WTC11 (cell line): Measurements from ENCODE around the gene P2RY12. TPM values are rescaled to one million over a fixed set of nuclear protein-coding genes. Genes with fewer than 3 reads are reported as not detected.

Experiments used
- ATAC-seq: fragments of 200-7000 bp; cut with Tn5 transposase; 2 replicates; pipeline ENCODE4 v1.10.0; 2021; ENCODE audit warnings: mild to moderate bottlenecking, moderate library complexity
- CTCF ChIA-PET: fragments of 300-600 bp; sonication (Branson Sonifier 250); formaldehyde crosslinking; loops from one replicate; lab custom pipeline; 2021; ENCODE audit warnings: antibody characterized with exemption; lab: Charles Lee
- POLR2A ChIA-PET: fragments of 350-600 bp; sonication (Branson Sonifier 250); formaldehyde crosslinking; loops from one replicate; lab custom pipeline; 2021; ENCODE audit warnings: antibody characterized with exemption; lab: Charles Lee
- DNase-seq: peaks from one replicate; pipeline ENCODE4 v3.0.0; 2021; ENCODE audit warnings: low spot score
- H3K27ac Mint-ChIP-seq: 2 replicates; pipeline ENCODE4 v1.8.0; 2021; ENCODE audit warnings: mixed read lengths
- H3K27me3 Mint-ChIP-seq: 2 replicates; pipeline ENCODE4 v1.8.0; 2021; ENCODE audit warnings: low read depth, mild to moderate bottlenecking, moderate library complexity, mixed read lengths
- H3K36me3 Mint-ChIP-seq: 2 replicates; pipeline ENCODE4 v1.8.0; 2021; ENCODE audit warnings: mixed read lengths
- H3K4me1 Mint-ChIP-seq: 2 replicates; pipeline ENCODE4 v1.8.0; 2022; ENCODE audit warnings: mixed read lengths
- H3K4me3 Mint-ChIP-seq: 2 replicates; pipeline ENCODE4 v1.8.0; 2021; ENCODE audit warnings: mild to moderate bottlenecking, moderate library complexity, mixed read lengths
- H3K9me3 Mint-ChIP-seq: 2 replicates; pipeline ENCODE4 v1.8.0; 2021; ENCODE audit warnings: mixed read lengths
- ATF1 ChIP-seq: sonication (generic); formaldehyde crosslinking; IDR thresholded peaks from 2 replicates; pipeline ENCODE4 v1.8.1; 2023; ENCODE audit warnings: mild to moderate bottlenecking, moderate library complexity, missing genetic modification reagents
- CBFB ChIP-seq: sonication (generic); formaldehyde crosslinking; IDR thresholded peaks from 2 replicates; pipeline ENCODE4 v1.8.1; 2022; ENCODE audit warnings: mild to moderate bottlenecking, low read depth, missing genetic modification reagents
- EMX1 ChIP-seq: fragments of 250-450 bp; sonication (Bioruptor Pico); IDR thresholded peaks from 2 replicates; pipeline ENCODE4 v1.8.0; 2021; ENCODE audit warnings: mild to moderate bottlenecking
- ERG ChIP-seq: fragments of 250-450 bp; sonication (Bioruptor Pico); IDR thresholded peaks from 2 replicates; pipeline ENCODE4 v1.8.0; 2021; ENCODE audit warnings: mild to moderate bottlenecking
- IRF1 ChIP-seq: sonication (generic); formaldehyde crosslinking; IDR thresholded peaks from 2 replicates; pipeline ENCODE4 v1.8.0; 2023; ENCODE audit warnings: missing genetic modification reagents
- JUN ChIP-seq: sonication (generic); formaldehyde crosslinking; IDR thresholded peaks from 2 replicates; pipeline ENCODE4 v1.8.0; 2023; ENCODE audit warnings: mild to moderate bottlenecking, missing genetic modification reagents
- MXD4 ChIP-seq: fragments of 250-450 bp; sonication (Bioruptor Pico); IDR thresholded peaks from 2 replicates; pipeline ENCODE4 v1.8.0; 2021; ENCODE audit warnings: mild to moderate bottlenecking, moderate library complexity, borderline replicate concordance
- MYBL2 ChIP-seq: sonication (generic); formaldehyde crosslinking; IDR thresholded peaks from 2 replicates; pipeline ENCODE4 v1.8.1; 2023; ENCODE audit warnings: mild to moderate bottlenecking, moderate library complexity, missing genetic modification reagents
- NFE2L1 ChIP-seq: sonication (generic); formaldehyde crosslinking; IDR thresholded peaks from 2 replicates; pipeline ENCODE4 v1.8.1; 2023; ENCODE audit warnings: missing genetic modification reagents
- NR1H2 ChIP-seq: sonication (generic); formaldehyde crosslinking; IDR thresholded peaks from 2 replicates; pipeline ENCODE4 v1.9.0; 2021; ENCODE audit warnings: mild to moderate bottlenecking, moderate library complexity, missing genetic modification reagents
- NR3C1 ChIP-seq: sonication (generic); formaldehyde crosslinking; conservative IDR thresholded peaks from 2 replicates; pipeline ENCODE4 v1.8.1; 2023; ENCODE audit warnings: low read depth, mild to moderate bottlenecking, missing genetic modification reagents
- PRDM15 ChIP-seq: sonication (generic); formaldehyde crosslinking; IDR thresholded peaks from 2 replicates; pipeline ENCODE4 v1.8.0; 2022; ENCODE audit warnings: missing genetic modification reagents
- SOX15 ChIP-seq: fragments of 250-450 bp; sonication (Bioruptor Pico); IDR thresholded peaks from 2 replicates; pipeline ENCODE4 v1.9.0; 2021; ENCODE audit warnings: mild to moderate bottlenecking
- TEAD4 ChIP-seq: sonication (generic); formaldehyde crosslinking; IDR thresholded peaks from 2 replicates; pipeline ENCODE4 v1.8.0; 2022; ENCODE audit warnings: mild to moderate bottlenecking, missing genetic modification reagents
- ZNF232 ChIP-seq: sonication (generic); formaldehyde crosslinking; IDR thresholded peaks from 2 replicates; pipeline ENCODE4 v1.8.0; 2022; ENCODE audit warnings: mild to moderate bottlenecking, missing genetic modification reagents
- ZNF396 ChIP-seq: fragments of 250-450 bp; sonication (Bioruptor Pico); IDR thresholded peaks from 2 replicates; pipeline ENCODE4 v1.8.0; 2021; ENCODE audit warnings: mild to moderate bottlenecking, moderate library complexity, borderline replicate concordance
- ZNF416 ChIP-seq: fragments of 250-450 bp; sonication (Bioruptor Pico); IDR thresholded peaks from 2 replicates; pipeline ENCODE4 v1.9.0; 2021; ENCODE audit warnings: mild to moderate bottlenecking, inconsistent platforms
- ZNF671 ChIP-seq: fragments of 250-450 bp; sonication (Bioruptor Pico); IDR thresholded peaks from 2 replicates; pipeline ENCODE4 v1.8.0; 2021; ENCODE audit warnings: mild to moderate bottlenecking
- total RNA-seq: library from RNA; stranded (reverse); gene quantifications from 3 replicates; pipeline ENCODE4 v1.2.3, GENCODE V29; 2021
- TF ChIP-seq, protein P1 (sequence below): sonication (generic); formaldehyde crosslinking; IDR thresholded peaks from 2 replicates; pipeline ENCODE4 v1.8.1; 2022; ENCODE audit warnings: low read depth, missing genetic modification reagents, borderline replicate concordance
- TF ChIP-seq, protein P2 (sequence below): sonication (generic); formaldehyde crosslinking; IDR thresholded peaks from 2 replicates; pipeline ENCODE4 v1.8.1; 2023; ENCODE audit warnings: mild to moderate bottlenecking, missing genetic modification reagents

The P2RY12 gene
- total RNA-seq, 1 experiment from 2014 or later: not detected

GRCh38 chr3:151407928-151408327, 23.4 kb upstream of the P2RY12 start (continued):
- TF ChIP-seq ZNF416 (CRISPR knock-in tag): no peak
- TF ChIP-seq MYBL2 (CRISPR knock-in tag): no peak
- TF ChIP-seq ATF1: no peak
- no peak for TF ChIP-seq ZNF232 (CRISPR knock-in tag)
- TF ChIP-seq, protein P1, sequence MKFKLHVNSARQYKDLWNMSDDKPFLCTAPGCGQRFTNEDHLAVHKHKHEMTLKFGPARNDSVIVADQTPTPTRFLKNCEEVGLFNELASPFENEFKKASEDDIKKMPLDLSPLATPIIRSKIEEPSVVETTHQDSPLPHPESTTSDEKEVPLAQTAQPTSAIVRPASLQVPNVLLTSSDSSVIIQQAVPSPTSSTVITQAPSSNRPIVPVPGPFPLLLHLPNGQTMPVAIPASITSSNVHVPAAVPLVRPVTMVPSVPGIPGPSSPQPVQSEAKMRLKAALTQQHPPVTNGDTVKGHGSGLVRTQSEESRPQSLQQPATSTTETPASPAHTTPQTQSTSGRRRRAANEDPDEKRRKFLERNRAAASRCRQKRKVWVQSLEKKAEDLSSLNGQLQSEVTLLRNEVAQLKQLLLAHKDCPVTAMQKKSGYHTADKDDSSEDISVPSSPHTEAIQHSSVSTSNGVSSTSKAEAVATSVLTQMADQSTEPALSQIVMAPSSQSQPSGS (CRISPR knock-in tag): no peak

GRCh38 chr3:151404316-151404715, 19.8 kb upstream of the P2RY12 start:
- CTCF ChIA-PET: no interaction called here
- H3K36me3 Mint-ChIP-seq: no peaks in the 10 kb centered on the region
- no peaks in the 10 kb centered on the region for H3K9me3 Mint-ChIP-seq
- H3K4me1 Mint-ChIP-seq: peaks cover 23% of the 10 kb centered on the region
- TF ChIP-seq SOX15 (CRISPR knock-in tag) (no peak), NFE2L1 (CRISPR knock-in tag) (no peak), NR1H2 (CRISPR knock-in tag) (no peak), ZNF671 (CRISPR knock-in tag) (no peak), EMX1 (CRISPR knock-in tag) (no peak), JUN (CRISPR knock-in tag) (no peak), ZNF396 (CRISPR knock-in tag) (no peak), ERG (no peak), CBFB (CRISPR knock-in tag) (no peak)
- TF ChIP-seq, all 79 proteins: peak for 0
- no peak for DNase-seq
- no peak overlapping the region for H3K4me3 Mint-ChIP-seq
- H3K27ac Mint-ChIP-seq: no peak overlapping the region
- no peak for ATAC-seq
- H3K27me3 Mint-ChIP-seq: no peaks in the 10 kb centered on the region
- POLR2A ChIA-PET: interaction anchor here (0.6 kb wide), 2 partner anchors 12 to 1964 kb away, joined by 4 to 7 read pairs; no protein-coding TSS in a partner anchor

DNA sequence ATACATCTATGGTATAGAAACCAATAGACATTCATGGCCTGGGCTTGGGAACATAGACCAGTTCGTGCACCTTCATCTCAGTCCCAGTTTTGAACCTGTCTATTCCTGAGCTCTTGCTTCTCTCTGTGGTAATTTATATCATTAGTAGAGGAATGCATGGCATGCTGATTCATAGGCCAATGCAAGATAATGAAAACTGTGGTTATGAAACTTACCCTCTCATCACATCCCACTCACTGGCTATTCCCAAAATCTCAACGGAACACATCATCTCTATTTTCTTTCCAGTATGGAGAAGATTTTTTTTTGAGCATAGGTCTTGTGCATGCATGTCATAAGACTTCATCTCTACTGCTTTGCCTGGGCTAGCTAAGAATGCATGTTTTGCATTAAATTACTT, 18.7 kb upstream of the P2RY12 start:
- H3K36me3 Mint-ChIP-seq: no peaks in the 10 kb centered on the region
- ATAC-seq: no peak
- no peak overlapping the region for H3K4me3 Mint-ChIP-seq
- H3K27ac Mint-ChIP-seq: no peak overlapping the region
- H3K4me1 Mint-ChIP-seq: peaks cover 23% of the 10 kb centered on the region
- DNase-seq: no peak
- ChIA-PET POLR2A (no interaction called here), CTCF (no interaction called here)
- no peaks in the 10 kb centered on the region for H3K9me3 Mint-ChIP-seq
- TF ChIP-seq MXD4 (no peak), TEAD4 (no peak), NR3C1 (CRISPR knock-in tag) (no peak), IRF1 (CRISPR knock-in tag) (no peak), PRDM15 (CRISPR knock-in tag) (no peak), EMX1 (CRISPR knock-in tag) (no peak)
- TF ChIP-seq, protein P2, sequence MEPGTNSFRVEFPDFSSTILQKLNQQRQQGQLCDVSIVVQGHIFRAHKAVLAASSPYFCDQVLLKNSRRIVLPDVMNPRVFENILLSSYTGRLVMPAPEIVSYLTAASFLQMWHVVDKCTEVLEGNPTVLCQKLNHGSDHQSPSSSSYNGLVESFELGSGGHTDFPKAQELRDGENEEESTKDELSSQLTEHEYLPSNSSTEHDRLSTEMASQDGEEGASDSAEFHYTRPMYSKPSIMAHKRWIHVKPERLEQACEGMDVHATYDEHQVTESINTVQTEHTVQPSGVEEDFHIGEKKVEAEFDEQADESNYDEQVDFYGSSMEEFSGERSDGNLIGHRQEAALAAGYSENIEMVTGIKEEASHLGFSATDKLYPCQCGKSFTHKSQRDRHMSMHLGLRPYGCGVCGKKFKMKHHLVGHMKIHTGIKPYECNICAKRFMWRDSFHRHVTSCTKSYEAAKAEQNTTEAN (CRISPR knock-in tag): no peak
- TF ChIP-seq, protein P1 (CRISPR knock-in tag): no peak
- no peaks in the 10 kb centered on the region for H3K27me3 Mint-ChIP-seq
